ENCODE results near the gene ZNF827. TPM values are rescaled to one million over a fixed set of nuclear protein-coding genes. Genes with fewer than 3 reads are reported as not detected.
A peak's percentile ranks its signal among the peaks of the same experiment; 100 is the strongest.

The ZNF827 gene
- total RNA-seq, 1 experiment from 2014 or later = 19.1 TPM

GRCh38 chr4:145904413-145905177, 34.0 kb downstream of the ZNF827 start:
- Histone ChIP-seq H3K27me3 (ENCODE audit: insufficient read depth, low read length) (no peaks in the 10 kb centered on the region), H3K79me2 (ENCODE audit: insufficient read depth, low read length) (peaks cover 42% of the 10 kb centered on the region; the same call in 1 of the 2 replicates), H3K9ac (ENCODE audit: low read length) (no peak overlapping the region), H3K36me3 (ENCODE audit: control insufficient read depth in 1 of 2, insufficient read depth in 2 of 2, low read length in 2 of 2) (peaks cover 0 to 7% of the 10 kb centered on the region in 2 experiments; a peak in 2 of 4 replicates), H3K4me2 (ENCODE audit: low read length) (no peak overlapping the region), H4K20me1 (ENCODE audit: insufficient read depth) (no peaks in the 10 kb centered on the region), H2AFZ (ENCODE audit: low read depth, low read length, poor library complexity, severe bottlenecking) (no peak overlapping the region), H3K9me2 (ENCODE audit: insufficient read depth) (no peaks in the 10 kb centered on the region), H3K27ac (ENCODE audit: low read depth, low read length) (no peak overlapping the region), H3K9me3 (ENCODE audit: control insufficient read depth in 1 of 2, insufficient read depth in 1 of 2, low read depth in 1 of 2, low read length in 2 of 2) (no peaks in the 10 kb centered on the region), H3K4me1 (ENCODE audit: control insufficient read depth in 1 of 2, insufficient read depth in 2 of 2, low read length in 2 of 2) (peaks cover 0 to 6% of the 10 kb centered on the region in 2 experiments; a peak in 1 of 4 replicates), H3K4me3 (replicated peaks in 1 of 2; ENCODE audit: low read depth in 1 of 2, low read length in 2 of 2) (no peak overlapping the region)
- intact Hi-C loops (cut with micrococcal nuclease) = no loop called here
- CTCF ChIA-PET = no interaction called here
- DNase-seq (ENCODE audit: low read depth, low spot score) (no peak), ATAC-seq (no peak)
- no TSS peak for BruUV-seq (replicated peaks)
- POLR2A ChIA-PET = no interaction called here
- TF ChIP-seq SP1 (IDR thresholded peaks at IDR 0.05; ENCODE audit: low read depth) = no peak
- no peak for TF ChIP-seq REST (IDR thresholded peaks at IDR 0.05; ENCODE audit: low read depth)
- no peak for TF ChIP-seq YY1 (IDR thresholded peaks at IDR 0.05; ENCODE audit: extremely low read depth, insufficient replicate concordance, low read depth, low read length)
- TF ChIP-seq POLR2A (IDR thresholded peaks at IDR 0.05; ENCODE audit: borderline replicate concordance, extremely low read depth, insufficient read depth, insufficient read length) = no peak
- RAD21 ChIA-PET (ENCODE audit: low non-redundant PET in 1 of 2, low total read pairs in 2 of 2, uncharacterized antibody in 2 of 2, unreplicated experiment in 2 of 2) = no interaction called here

GRCh38 chr4:145902522-145902921, 36.1 kb downstream of the ZNF827 start:
- H3K9me2 ChIP-seq (ENCODE audit: insufficient read depth) = no peaks in the 10 kb centered on the region
- H3K9ac ChIP-seq (ENCODE audit: low read length) = no peak overlapping the region
- peaks cover 48% of the 10 kb centered on the region; the same call in 1 of the 2 replicates for H3K79me2 ChIP-seq (ENCODE audit: insufficient read depth, low read length)
- H2AFZ ChIP-seq (ENCODE audit: low read depth, low read length, poor library complexity, severe bottlenecking) = no peak overlapping the region
- TSS peak; percentile 39 for BruUV-seq (replicated peaks)
- H3K4me1 ChIP-seq (ENCODE audit: control insufficient read depth in 1 of 2, insufficient read depth in 2 of 2, low read length in 2 of 2) = peaks cover 0 to 6% of the 10 kb centered on the region in 2 experiments; a peak in 1 of 4 replicates
- ChIA-PET RAD21 (ENCODE audit: low non-redundant PET in 1 of 2, low total read pairs in 2 of 2, uncharacterized antibody in 2 of 2, unreplicated experiment in 2 of 2) (no interaction called here), CTCF (no interaction called here), POLR2A (no interaction called here)
- DNase-seq (ENCODE audit: low read depth, low spot score) (no peak), ATAC-seq (no peak)
- H3K4me3 ChIP-seq (replicated peaks in 1 of 2; ENCODE audit: low read depth in 1 of 2, low read length in 2 of 2) = no peak overlapping the region
- no peaks in the 10 kb centered on the region for H3K9me3 ChIP-seq (ENCODE audit: control insufficient read depth in 1 of 2, insufficient read depth in 1 of 2, low read depth in 1 of 2, low read length in 2 of 2)
- intact Hi-C loops (cut with micrococcal nuclease) = no loop called here
- no peaks in the 10 kb centered on the region for H4K20me1 ChIP-seq (ENCODE audit: insufficient read depth)
- H3K27ac ChIP-seq (ENCODE audit: low read depth, low read length) = no peak overlapping the region
- no peak overlapping the region for H3K4me2 ChIP-seq (ENCODE audit: low read length)
- peaks cover 0 to 7% of the 10 kb centered on the region in 2 experiments; a peak in 2 of 4 replicates for H3K36me3 ChIP-seq (ENCODE audit: control insufficient read depth in 1 of 2, insufficient read depth in 2 of 2, low read length in 2 of 2)
- H3K27me3 ChIP-seq (ENCODE audit: insufficient read depth, low read length) = no peaks in the 10 kb centered on the region
- TF ChIP-seq ZFX (IDR thresholded peaks at IDR 0.05) (no peak), EGR1 (IDR thresholded peaks at IDR 0.05; ENCODE audit: low read depth) (no peak), EZH2phosphoT487 (IDR thresholded peaks at IDR 0.05; ENCODE audit: borderline replicate concordance) (no peak), POLR2A (IDR thresholded peaks at IDR 0.05; ENCODE audit: borderline replicate concordance, extremely low read depth, insufficient read depth, insufficient read length) (no peak), ZNF274 (IDR thresholded peaks at IDR 0.05; ENCODE audit: low read depth, low read length) (no peak), JUND (IDR thresholded peaks at IDR 0.05) (no peak), TCF7L2 (IDR thresholded peaks at IDR 0.05; ENCODE audit: borderline replicate concordance, extremely low read depth, insufficient read depth, insufficient read length) (no peak), REST (IDR thresholded peaks at IDR 0.05; ENCODE audit: low read depth) (no peak), EZH2 (IDR thresholded peaks at IDR 0.05) (no peak)
- TF ChIP-seq, protein P1, sequence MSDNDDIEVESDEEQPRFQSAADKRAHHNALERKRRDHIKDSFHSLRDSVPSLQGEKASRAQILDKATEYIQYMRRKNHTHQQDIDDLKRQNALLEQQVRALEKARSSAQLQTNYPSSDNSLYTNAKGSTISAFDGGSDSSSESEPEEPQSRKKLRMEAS (IDR thresholded peaks at IDR 0.05) = no peak

All from HCT116 (cell line).